C4-2B (cell line): ENCODE measurements around the gene SYT11.

Experiments used
- H3K27ac ChIP-seq: fragments of 450-650 bp; 2 replicates; pipeline ENCODE4 v1.5.1; 2017
- CTCF ChIP-seq: fragments of 450-650 bp; conservative IDR thresholded peaks from 2 replicates; pipeline ENCODE4 v1.5.1; 2017; ENCODE audit warnings: mild to moderate bottlenecking
- ZFX ChIP-seq: fragments of 450-650 bp; IDR thresholded peaks from 2 replicates; pipeline ENCODE4 v1.6.1; 2017

Gene SYT11

GRCh38 chr1:155864393-155864792 lies 5.0 kb downstream of the SYT11 start:
- TF ChIP-seq CTCF (no peak), ZFX (no peak)
- no peak overlapping the region for H3K27ac ChIP-seq

GRCh38 chr1:155867766-155868165 lies 8.4 kb downstream of the SYT11 start:
- no peak overlapping the region for H3K27ac ChIP-seq
- TF ChIP-seq CTCF (no peak), ZFX (no peak)

- no peak for TF ChIP-seq CTCF
- no peak for TF ChIP-seq ZFX
- no peak overlapping the region for H3K27ac ChIP-seq
Observed at GRCh38 chr1:155871390-155871789, 12.0 kb downstream of the SYT11 start.

GRCh38 chr1:155872527-155872926 lies 13.2 kb downstream of the SYT11 start:
- no peak overlapping the region for H3K27ac ChIP-seq
- TF ChIP-seq ZFX (no peak), CTCF (no peak)

- no peak for TF ChIP-seq CTCF
- no peak for TF ChIP-seq ZFX
- H3K27ac ChIP-seq, result no peak overlapping the region
Observed at GRCh38 chr1:155873860-155874259, 14.5 kb downstream of the SYT11 start.

- no peak for TF ChIP-seq CTCF
- TF ChIP-seq ZFX, result no peak
Observed at GRCh38 chr1:155877945-155878344, 18.6 kb downstream of the SYT11 start.

GRCh38 chr1:155880251-155880650 lies 20.9 kb downstream of the SYT11 start:
- H3K27ac ChIP-seq, result no peak overlapping the region
- TF ChIP-seq ZFX, result no peak
- TF ChIP-seq CTCF, result no peak

More at GRCh38 chr1:155877945-155878344, 18.6 kb downstream of the SYT11 start:
- no peak overlapping the region for H3K27ac ChIP-seq
